GM12878 (cell line): Measurements from ENCODE around the gene TMOD3. TPM values are rescaled to one million over a fixed set of nuclear protein-coding genes. Genes with fewer than 3 reads are reported as not detected.

Experiments used
- ATAC-seq: fragments of 200-7000 bp; cut with Tn5 transposase; 3 replicates; pipeline ENCODE4 v1.9.1; 2020; ENCODE audit warnings: mild to moderate bottlenecking, moderate library complexity
- BruUV-seq: library from RNA; stranded (reverse); fragments of 400-500 nt; replicated peaks from 2 replicates; lab custom pipeline; 2021; lab: Mats Ljungman, UMichigan
- CTCF ChIA-PET: fragments of 300-600 bp; sonication (Branson Sonifier 250); formaldehyde crosslinking; extraction: SDS; loops from one replicate; lab custom pipeline; 2021; ENCODE audit warnings: inconsistent platforms; lab: Yijun Ruan, JAX
- POLR2A ChIA-PET: fragments of 350-600 bp; formaldehyde crosslinking; extraction: SDS; loops from one replicate; lab custom pipeline; 2021; ENCODE audit warnings: inconsistent platforms; lab: Charles Lee
- RAD21 ChIA-PET: fragments of 300-600 bp; sonication (Branson Sonifier 250); formaldehyde crosslinking; loops from one replicate; lab custom pipeline; 2023; ENCODE audit warnings: antibody characterized with exemption; ENCODE audit not compliant: unreplicated experiment; lab: Charles Lee
- SMC1A ChIA-PET: fragments of 300-600 bp; sonication (Branson Sonifier 250); formaldehyde crosslinking; loops from one replicate; lab custom pipeline; 2023; ENCODE audit not compliant: unreplicated experiment, uncharacterized antibody; lab: Charles Lee
- DNase-seq: peaks from one replicate; pipeline ENCODE4 v3.0.0-alpha.2; 2011; ENCODE audit warnings: low read depth, low spot score
- FAIRE-seq: peaks from 3 replicates; lab custom pipeline; 2011; peaks lifted over from hg19 to GRCh38; lab: Jason Lieb, UNC
- H2AFZ ChIP-seq: 2 replicates; pipeline ENCODE4 v1.6.0; 2011; ENCODE audit warnings: low read depth, low read length, control low read depth; ENCODE audit not compliant: control insufficient read depth
- H3K27ac ChIP-seq: 2 replicates; pipeline ENCODE4 v1.5.1; 2011; ENCODE audit warnings: control low read depth; ENCODE audit not compliant: control insufficient read depth, insufficient read depth
- H3K27me3 ChIP-seq, 2 experiments: replicated peaks in 1 of 2; 2 replicates each; pipeline versions ENCODE4 v1.6.0 to v1.6.1; 2011; ENCODE audit warnings: low read length in 1 of 2; ENCODE audit not compliant: control insufficient read depth in 2 of 2, insufficient read depth in 2 of 2
- H3K36me3 ChIP-seq, 2 experiments: 2 replicates each; pipeline ENCODE4 v1.5.1; 2011; ENCODE audit warnings: low read length in 1 of 2; ENCODE audit not compliant: control insufficient read depth in 2 of 2, insufficient read depth in 2 of 2
- H3K4me1 ChIP-seq: 2 replicates; pipeline ENCODE4 v1.6.1; 2011; ENCODE audit warnings: mild to moderate bottlenecking, low read length, moderate library complexity, mixed read lengths; ENCODE audit not compliant: control insufficient read depth, insufficient read depth
- H3K4me2 ChIP-seq: 2 replicates; pipeline ENCODE4 v1.6.0; 2011; ENCODE audit warnings: control low read depth; ENCODE audit not compliant: control insufficient read depth, insufficient read depth
- H3K4me3 ChIP-seq: fragments of 200-600 bp; sonication (generic); 2 replicates; pipeline ENCODE4 v1.5.1; 2016
- H3K79me2 ChIP-seq: 2 replicates; pipeline ENCODE4 v1.6.0; 2011; ENCODE audit warnings: low read length; ENCODE audit not compliant: control insufficient read depth, insufficient read depth
- H3K9ac ChIP-seq: 2 replicates; pipeline ENCODE4 v1.8.0; 2011; ENCODE audit warnings: low read length, control low read depth, mixed read lengths; ENCODE audit not compliant: control insufficient read depth, insufficient read depth
- H3K9me3 ChIP-seq: replicated peaks from 3 replicates; pipeline ENCODE4 v1.5.1; 2011; ENCODE audit warnings: mild to moderate bottlenecking, low read length; ENCODE audit not compliant: control insufficient read depth, insufficient read depth
- H4K20me1 ChIP-seq: 2 replicates; pipeline ENCODE4 v1.6.0; 2011; ENCODE audit not compliant: control insufficient read depth, insufficient read depth
- ATF7 ChIP-seq: fragments of 450-650 bp; IDR thresholded peaks from 2 replicates; pipeline ENCODE4 v1.6.1; 2016; ENCODE audit warnings: low read depth, mild to moderate bottlenecking
- CBX3 ChIP-seq: fragments of 200-600 bp; sonication (generic); IDR thresholded peaks from 2 replicates; pipeline ENCODE4 v1.6.1; 2016; ENCODE audit warnings: low read depth, borderline replicate concordance
- CEBPB ChIP-seq, 2 experiments: fragments of 150-350 bp in 1 of 2; IDR thresholded peaks; 2 replicates each; pipeline ENCODE4 v1.6.1; 2012 to 2014; ENCODE audit warnings: low read depth in 2 of 2, low read length in 2 of 2, borderline replicate concordance in 1 of 2, inconsistent platforms in 1 of 2
- E2F8 ChIP-seq: fragments of 450-650 bp; IDR thresholded peaks from 2 replicates; pipeline ENCODE4 v1.6.1; 2018; ENCODE audit warnings: mild to moderate bottlenecking, low read depth, moderate library complexity; ENCODE audit not compliant: partially characterized antibody
- EGR1 ChIP-seq, 2 experiments: IDR thresholded peaks; 1 replicate in 1 of 2; 2 replicates in 1 of 2; pipeline ENCODE4 v1.6.1; 2011 to 2012; ENCODE audit warnings: low read depth in 2 of 2, low read length in 2 of 2, borderline replicate concordance in 1 of 2, mild to moderate bottlenecking in 1 of 2, moderate library complexity in 1 of 2
- GABPA ChIP-seq: IDR thresholded peaks from 2 replicates; pipeline ENCODE4 v1.6.1; 2014; ENCODE audit warnings: antibody characterized with exemption, low read depth, mild to moderate bottlenecking, inconsistent platforms
- MEF2B ChIP-seq: fragments of 450-650 bp; IDR thresholded peaks from 2 replicates; pipeline ENCODE4 v1.6.1; 2018; ENCODE audit warnings: mild to moderate bottlenecking, moderate library complexity; ENCODE audit not compliant: partially characterized antibody, poor library complexity, severe bottlenecking
- NFYA ChIP-seq: IDR thresholded peaks from 2 replicates; pipeline ENCODE4 v1.6.1; 2011; ENCODE audit warnings: low read depth, mild to moderate bottlenecking, low read length, improper control_type of control experiment, borderline replicate concordance
- PAX5 ChIP-seq: IDR thresholded peaks from 2 replicates; pipeline ENCODE4 v1.6.1; 2011; ENCODE audit warnings: low read depth, low read length, borderline replicate concordance
- USF1 ChIP-seq: IDR thresholded peaks from 2 replicates; pipeline ENCODE4 v1.6.1; 2011; ENCODE audit warnings: borderline replicate concordance, low read depth, mild to moderate bottlenecking, moderate library complexity, mixed read lengths, low read length; ENCODE audit not compliant: insufficient read depth; ENCODE audit errors: extremely low read length
- YBX1 ChIP-seq: fragments of 450-650 bp; IDR thresholded peaks from 2 replicates; pipeline ENCODE4 v1.6.1; 2016; ENCODE audit warnings: antibody characterized with exemption
- ZBTB33 ChIP-seq: fragments of 450-650 bp; IDR thresholded peaks from 2 replicates; pipeline ENCODE4 v1.6.1; 2017; ENCODE audit warnings: mild to moderate bottlenecking
- WGBS: methylation state at CpG from one replicate; pipeline ENCODE4 v1.1.6; 2016; ENCODE audit warnings: low lambda C conversion rate; ENCODE audit not compliant: insufficient replicate concordance, insufficient coverage; ENCODE audit errors: missing lambda C conversion rate; 5-methylcytosine and 5-hydroxymethylcytosine counted together
- in situ Hi-C: fragments of 300-500 bp; cut with MboI; formaldehyde crosslinking; loops from 9 replicates; pipeline ENCODE4 v1.14.3; 2018; ENCODE audit warnings: mixed read lengths
- intact Hi-C: fragments of 100-400 bp; cut with micrococcal nuclease; formaldehyde crosslinking; loops from one replicate; pipeline ENCODE4 v1.14.2; 2022; ENCODE audit not compliant: unreplicated experiment
- polyA plus RNA-seq, 11 experiments: library from polyadenylated mRNA; depleted of rRNA in 4 of 11; unstranded in 6 of 11; stranded (reverse) in 5 of 11; fragments of >200 nt; fragmentation: Nextera tagmentation in 4 of 11; fragmentation: Illumina TruSeq in 1 of 11; extraction: Ambion mirVana in 4 of 11; extraction: Trizol in 1 of 11; gene quantifications; 1 replicate in 1 of 11; 2 replicates in 10 of 11; pipeline versions ENCODE4 v1.2.1 to v1.2.3, GENCODE V29; 2011 to 2016; ENCODE audit warnings: inconsistent platforms in 2 of 11, missing spikeins in 2 of 11, low read depth in 1 of 11
- total RNA-seq, 4 experiments: library from RNA; depleted of rRNA in 3 of 4; stranded (reverse); fragments of >200 nt in 3 of 4; fragmentation: Illumina TruSeq in 1 of 4; extraction: Trizol in 1 of 4; gene quantifications; 2 replicates each; pipeline versions ENCODE4 v1.2.1 to v1.2.3, GENCODE V29; 2013 to 2021

The TMOD3 gene
- total and polyA plus RNA-seq, 10 of the 15 experiments (the other 5 are each of a cell fraction or from before 2014, with no cell fraction given), result 5.2 to 39.4 (median 22.5) TPM

- TF ChIP-seq E2F8 (no peak), CBX3 (no peak), CEBPB (IDR thresholded peaks at IDR 0.05; ENCODE audit: borderline replicate concordance in 1 of 2, low read depth in 2 of 2, low read length in 2 of 2) (no peak), USF1 (no peak), ZBTB33 (no peak), MEF2B (no peak)
These were observed 75.0 kb downstream of the TMOD3 start (continued) for GRCh38 chr15:51904421-51904820.

- ATAC-seq (no peak), FAIRE-seq (no peak), DNase-seq (no peak)
- no TSS peak for BruUV-seq
- in situ Hi-C loops, result no loop called here
- intact Hi-C loops, result no loop called here
- POLR2A ChIA-PET, result no interaction called here
- CTCF ChIA-PET, result interaction anchor here (0.6 to 2.7 kb wide), 12 partner anchors 8 to 255 kb away, joined by 3 to 21 read pairs (median 4); no protein-coding TSS in a partner anchor
- SMC1A ChIA-PET, result interaction anchor here (1.3 kb wide), 1 partner anchor 15 kb away, joined by 4 read pairs; no protein-coding TSS in a partner anchor
- Histone ChIP-seq H3K4me3 (no peak overlapping the region), H3K4me1 (no peaks in the 10 kb centered on the region), H4K20me1 (no peaks in the 10 kb centered on the region), H3K9ac (no peak overlapping the region), H2AFZ (no peak overlapping the region), H3K79me2 (no peaks in the 10 kb centered on the region), H3K27ac (no peak overlapping the region), H3K36me3 (peaks cover 4 to 22% of the 10 kb centered on the region in 2 experiments), H3K27me3 (no peaks in the 10 kb centered on the region), H3K9me3 (no peaks in the 10 kb centered on the region), H3K4me2 (no peak overlapping the region)
- 75% methylated on average over 4 of the region's 4 CpGs for WGBS
- RAD21 ChIA-PET, result no interaction called here
- TF ChIP-seq PAX5 (no peak), GABPA (no peak), ATF7 (no peak), EGR1 (IDR thresholded peaks at IDR 0.05; ENCODE audit: borderline replicate concordance in 1 of 2, low read depth in 2 of 2, low read length in 2 of 2) (no peak), YBX1 (no peak), NFYA (no peak)
These were observed 75.5 kb downstream of the TMOD3 start for GRCh38 chr15:51904931-51905330.
